ENCODE results near the gene STUM.

Gene STUM

DNA sequence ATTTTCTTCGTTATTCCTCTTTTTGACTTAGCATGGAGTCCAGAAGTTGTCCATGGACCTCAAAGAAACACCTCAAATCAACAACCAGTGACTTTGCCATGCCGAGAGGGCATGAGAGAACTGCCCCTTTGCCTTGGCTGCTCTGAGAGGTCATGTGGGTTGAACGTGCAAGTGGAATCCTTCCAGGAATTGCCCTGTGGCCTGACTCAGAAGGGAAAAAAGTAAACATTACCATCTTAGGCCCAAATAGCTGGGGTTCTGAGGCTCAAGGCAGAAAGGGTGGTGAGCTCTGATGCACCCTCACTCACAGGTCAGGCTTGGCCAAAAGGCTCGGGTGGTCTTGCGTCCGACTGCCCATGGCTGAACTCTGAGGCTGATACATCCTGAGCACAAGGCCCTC is 15.1 kb downstream of the STUM start:
- H3K9ac ChIP-seq (ENCODE audit: insufficient read length, low read depth): no peak overlapping the region
- no peaks in the 10 kb centered on the region for H3K36me3 ChIP-seq (ENCODE audit: insufficient read depth, insufficient read length, low read length)
- DNase-seq (ENCODE audit: low read depth, low spot score): no peak
- H3K4me1 ChIP-seq (ENCODE audit: insufficient read depth, insufficient read length): peaks cover 2% of the 10 kb centered on the region
- no peaks in the 10 kb centered on the region for H3K9me3 ChIP-seq (ENCODE audit: insufficient read depth, low read length)
- no peak overlapping the region for H3K4me3 ChIP-seq (ENCODE audit: insufficient read length, low read depth)
- H3K27me3 ChIP-seq (ENCODE audit: insufficient read depth, insufficient read length): no peaks in the 10 kb centered on the region
- TF ChIP-seq ZNF274 (IDR thresholded peaks at IDR 0.05; ENCODE audit: low read depth, low read length) (no peak), YY1 (IDR thresholded peaks at IDR 0.05; ENCODE audit: insufficient read depth, insufficient read length) (no peak), SUZ12 (IDR thresholded peaks at IDR 0.05; ENCODE audit: extremely low read depth, insufficient read depth, insufficient read length) (no peak)

DNA sequence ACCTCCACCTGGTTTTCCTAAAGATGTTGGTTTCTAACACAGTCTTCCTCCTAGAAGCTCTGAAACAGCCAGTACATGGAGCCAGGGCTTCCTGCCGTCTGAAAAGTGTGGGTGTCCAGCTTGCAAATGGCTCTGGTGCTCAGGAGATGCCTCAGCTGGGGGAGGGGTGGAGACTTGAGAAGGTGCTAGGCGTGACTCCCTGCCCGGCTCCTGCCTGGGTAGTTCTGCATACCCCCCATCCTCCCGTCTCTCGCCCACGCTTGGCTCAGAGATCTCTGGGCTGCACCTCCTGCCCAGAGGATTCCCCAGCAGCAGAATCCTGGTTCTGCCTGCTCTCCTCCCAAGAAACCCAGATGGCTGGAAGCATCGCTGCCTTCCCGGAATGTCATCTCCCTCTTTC is 16.9 kb downstream of the STUM start:
- TF ChIP-seq YY1 (IDR thresholded peaks at IDR 0.05; ENCODE audit: insufficient read depth, insufficient read length) (no peak), ZNF274 (IDR thresholded peaks at IDR 0.05; ENCODE audit: low read depth, low read length) (no peak), SUZ12 (IDR thresholded peaks at IDR 0.05; ENCODE audit: extremely low read depth, insufficient read depth, insufficient read length) (no peak)
- H3K27me3 ChIP-seq (ENCODE audit: insufficient read depth, insufficient read length): no peaks in the 10 kb centered on the region
- H3K9ac ChIP-seq (ENCODE audit: insufficient read length, low read depth): no peak overlapping the region
- H3K36me3 ChIP-seq (ENCODE audit: insufficient read depth, insufficient read length, low read length): no peaks in the 10 kb centered on the region
- no peaks in the 10 kb centered on the region for H3K9me3 ChIP-seq (ENCODE audit: insufficient read depth, low read length)
- H3K4me3 ChIP-seq (ENCODE audit: insufficient read length, low read depth): no peak overlapping the region
- H3K4me1 ChIP-seq (ENCODE audit: insufficient read depth, insufficient read length): peaks cover 10% of the 10 kb centered on the region
- DNase-seq (ENCODE audit: low read depth, low spot score): no peak

DNA sequence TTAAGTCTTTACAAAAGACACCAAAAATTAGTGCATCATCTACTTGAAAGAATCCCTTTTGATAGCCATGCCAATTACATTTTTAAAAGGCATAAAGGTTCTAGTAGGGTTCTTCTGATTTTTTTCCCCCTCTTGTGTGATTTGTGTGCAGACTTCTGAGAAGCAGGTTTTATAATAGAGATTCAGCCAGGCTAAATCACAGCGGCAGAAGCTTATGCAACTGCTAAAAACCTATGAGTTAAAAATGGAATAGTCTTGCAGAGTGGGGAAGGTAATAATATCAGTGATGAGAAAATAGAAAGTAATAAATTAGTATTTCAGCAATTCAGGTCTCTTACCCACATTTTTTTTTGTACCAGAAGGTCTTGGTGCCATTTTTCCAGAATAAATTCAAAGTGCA is 17.7 kb downstream of the STUM start:
- no peaks in the 10 kb centered on the region for H3K27me3 ChIP-seq (ENCODE audit: insufficient read depth, insufficient read length)
- H3K9ac ChIP-seq (ENCODE audit: insufficient read length, low read depth): no peak overlapping the region
- no peaks in the 10 kb centered on the region for H3K9me3 ChIP-seq (ENCODE audit: insufficient read depth, low read length)
- H3K4me3 ChIP-seq (ENCODE audit: insufficient read length, low read depth): no peak overlapping the region
- no peak for DNase-seq (ENCODE audit: low read depth, low spot score)
- H3K4me1 ChIP-seq (ENCODE audit: insufficient read depth, insufficient read length): peaks cover 10% of the 10 kb centered on the region
- TF ChIP-seq SUZ12 (IDR thresholded peaks at IDR 0.05; ENCODE audit: extremely low read depth, insufficient read depth, insufficient read length): no peak
- TF ChIP-seq ZNF274 (IDR thresholded peaks at IDR 0.05; ENCODE audit: low read depth, low read length): no peak
- no peak for TF ChIP-seq YY1 (IDR thresholded peaks at IDR 0.05; ENCODE audit: insufficient read depth, insufficient read length)
- H3K36me3 ChIP-seq (ENCODE audit: insufficient read depth, insufficient read length, low read length): no peaks in the 10 kb centered on the region

DNA sequence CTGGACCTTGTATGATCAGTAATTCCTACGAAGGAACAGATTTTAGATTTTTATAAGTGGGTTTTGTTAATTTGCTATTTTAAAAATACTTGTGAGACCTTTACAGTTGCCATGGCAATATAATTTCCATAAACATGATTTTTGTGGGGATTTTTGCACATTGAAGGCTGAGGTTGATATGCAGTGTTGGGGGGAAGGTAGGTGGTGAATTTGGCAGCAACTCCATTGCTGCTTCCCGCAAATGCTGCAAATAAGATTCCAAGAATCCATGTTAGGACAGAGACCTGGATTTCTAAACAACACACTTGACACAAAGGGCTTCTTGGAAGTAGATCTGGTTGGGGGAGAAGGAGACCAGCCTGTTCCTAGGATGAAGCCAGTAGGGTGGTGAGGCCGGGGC is 18.2 kb downstream of the STUM start:
- Histone ChIP-seq H3K27me3 (ENCODE audit: insufficient read depth, insufficient read length) (no peaks in the 10 kb centered on the region), H3K4me1 (ENCODE audit: insufficient read depth, insufficient read length) (peaks cover 10% of the 10 kb centered on the region)
- no peak for DNase-seq (ENCODE audit: low read depth, low spot score)

DNA sequence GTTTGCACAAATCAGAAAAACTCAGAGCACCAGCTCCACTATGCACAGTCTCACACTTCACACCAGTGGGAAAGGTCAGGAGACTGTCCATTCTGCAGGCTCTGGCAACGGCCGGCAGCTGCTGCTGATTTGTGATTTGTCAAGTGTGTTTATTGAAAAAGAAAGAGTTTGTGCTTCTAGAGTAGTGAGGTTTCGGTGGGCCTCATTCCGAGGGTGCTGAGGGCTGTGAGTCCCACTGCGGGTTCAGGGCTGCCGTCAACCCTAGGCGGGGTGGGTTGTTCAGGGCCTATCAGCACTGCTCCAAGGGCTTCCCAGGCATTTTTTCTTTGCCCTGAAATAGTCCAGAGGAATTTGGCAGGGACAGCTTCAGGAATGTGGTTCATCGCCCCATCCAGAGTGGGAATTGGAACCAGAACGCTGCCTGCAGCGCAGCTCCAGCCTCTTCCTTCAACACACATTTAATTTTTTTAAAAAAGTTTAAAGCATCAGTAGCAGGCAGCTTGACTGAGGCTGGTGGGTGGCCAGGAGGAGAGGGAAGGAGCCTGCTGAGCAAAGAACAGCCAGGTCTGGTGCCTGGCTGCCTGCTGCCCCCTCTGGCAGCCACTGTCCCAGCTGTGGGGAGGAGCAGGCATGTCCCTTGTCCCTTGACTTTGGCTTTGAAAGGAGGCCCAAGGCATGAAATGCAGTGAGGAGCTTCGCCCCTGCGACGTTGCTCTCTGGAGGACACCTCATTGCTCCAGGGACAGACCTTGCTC is 19.7 kb downstream of the STUM start:
- H3K27me3 ChIP-seq (ENCODE audit: insufficient read depth, insufficient read length): no peaks in the 10 kb centered on the region
- peaks cover 10% of the 10 kb centered on the region for H3K4me1 ChIP-seq (ENCODE audit: insufficient read depth, insufficient read length)
- TF ChIP-seq ZNF274 (IDR thresholded peaks at IDR 0.05; ENCODE audit: low read depth, low read length): no peak
- TF ChIP-seq YY1 (IDR thresholded peaks at IDR 0.05; ENCODE audit: insufficient read depth, insufficient read length): no peak
- no peak for TF ChIP-seq SUZ12 (IDR thresholded peaks at IDR 0.05; ENCODE audit: extremely low read depth, insufficient read depth, insufficient read length)
- H3K9me3 ChIP-seq (ENCODE audit: insufficient read depth, low read length): no peaks in the 10 kb centered on the region
- no peak overlapping the region for H3K9ac ChIP-seq (ENCODE audit: insufficient read length, low read depth)
- no peak for DNase-seq (ENCODE audit: low read depth, low spot score)
- no peaks in the 10 kb centered on the region for H3K36me3 ChIP-seq (ENCODE audit: insufficient read depth, insufficient read length, low read length)
- no peak overlapping the region for H3K4me3 ChIP-seq (ENCODE audit: insufficient read length, low read depth)

More for the DNA sequence above, 18.2 kb downstream of the STUM start:
- Histone ChIP-seq H3K9ac (ENCODE audit: insufficient read length, low read depth) (no peak overlapping the region), H3K36me3 (ENCODE audit: insufficient read depth, insufficient read length, low read length) (no peaks in the 10 kb centered on the region), H3K9me3 (ENCODE audit: insufficient read depth, low read length) (no peaks in the 10 kb centered on the region), H3K4me3 (ENCODE audit: insufficient read length, low read depth) (no peak overlapping the region)
- no peak for TF ChIP-seq ZNF274 (IDR thresholded peaks at IDR 0.05; ENCODE audit: low read depth, low read length)
- no peak for TF ChIP-seq SUZ12 (IDR thresholded peaks at IDR 0.05; ENCODE audit: extremely low read depth, insufficient read depth, insufficient read length)
- TF ChIP-seq YY1 (IDR thresholded peaks at IDR 0.05; ENCODE audit: insufficient read depth, insufficient read length): no peak

DNA sequence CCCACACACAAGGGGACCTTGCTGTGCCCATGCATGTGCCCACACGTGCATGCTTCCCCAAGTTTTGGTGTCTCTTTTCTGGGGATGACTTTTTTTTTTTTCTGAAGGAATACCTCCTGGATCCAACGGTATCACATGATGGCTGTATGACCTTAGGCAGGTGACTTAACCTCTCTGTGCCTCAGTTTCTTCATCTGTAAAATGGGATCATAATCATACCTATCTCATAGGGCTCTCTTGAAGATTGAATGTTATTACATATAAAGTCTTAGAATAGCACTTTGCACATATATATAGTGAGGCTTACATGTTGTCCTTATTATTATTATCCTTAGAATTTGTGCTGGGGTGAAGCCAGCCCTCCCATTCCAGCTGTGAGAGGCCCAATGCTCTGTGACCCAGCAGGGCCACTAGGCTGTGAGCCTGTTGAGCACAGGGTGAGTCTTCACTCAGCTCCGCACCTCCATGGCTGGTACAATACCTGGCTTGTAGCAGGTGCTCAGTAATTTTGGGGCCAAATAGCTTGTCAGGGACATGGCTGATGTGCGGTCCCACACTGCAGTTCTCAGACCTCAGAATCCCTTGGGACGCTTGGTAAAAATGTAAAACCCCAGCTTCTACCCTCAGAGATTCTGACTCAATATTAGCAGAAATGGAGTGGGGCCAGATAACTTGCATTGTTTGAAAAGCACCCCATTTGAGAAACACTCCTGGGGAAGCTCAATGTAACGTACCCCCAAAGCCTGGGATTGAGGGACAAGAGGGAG is 20.6 kb downstream of the STUM start:
- Histone ChIP-seq H3K9me3 (ENCODE audit: insufficient read depth, low read length) (no peaks in the 10 kb centered on the region), H3K27me3 (ENCODE audit: insufficient read depth, insufficient read length) (no peaks in the 10 kb centered on the region), H3K36me3 (ENCODE audit: insufficient read depth, insufficient read length, low read length) (no peaks in the 10 kb centered on the region), H3K9ac (ENCODE audit: insufficient read length, low read depth) (no peak overlapping the region), H3K4me1 (ENCODE audit: insufficient read depth, insufficient read length) (peaks cover 10% of the 10 kb centered on the region), H3K4me3 (ENCODE audit: insufficient read length, low read depth) (no peak overlapping the region)
- TF ChIP-seq ZNF274 (IDR thresholded peaks at IDR 0.05; ENCODE audit: low read depth, low read length): no peak
- no peak for TF ChIP-seq YY1 (IDR thresholded peaks at IDR 0.05; ENCODE audit: insufficient read depth, insufficient read length)
- no peak for TF ChIP-seq SUZ12 (IDR thresholded peaks at IDR 0.05; ENCODE audit: extremely low read depth, insufficient read depth, insufficient read length)
- DNase-seq (ENCODE audit: low read depth, low spot score): no peak

DNA sequence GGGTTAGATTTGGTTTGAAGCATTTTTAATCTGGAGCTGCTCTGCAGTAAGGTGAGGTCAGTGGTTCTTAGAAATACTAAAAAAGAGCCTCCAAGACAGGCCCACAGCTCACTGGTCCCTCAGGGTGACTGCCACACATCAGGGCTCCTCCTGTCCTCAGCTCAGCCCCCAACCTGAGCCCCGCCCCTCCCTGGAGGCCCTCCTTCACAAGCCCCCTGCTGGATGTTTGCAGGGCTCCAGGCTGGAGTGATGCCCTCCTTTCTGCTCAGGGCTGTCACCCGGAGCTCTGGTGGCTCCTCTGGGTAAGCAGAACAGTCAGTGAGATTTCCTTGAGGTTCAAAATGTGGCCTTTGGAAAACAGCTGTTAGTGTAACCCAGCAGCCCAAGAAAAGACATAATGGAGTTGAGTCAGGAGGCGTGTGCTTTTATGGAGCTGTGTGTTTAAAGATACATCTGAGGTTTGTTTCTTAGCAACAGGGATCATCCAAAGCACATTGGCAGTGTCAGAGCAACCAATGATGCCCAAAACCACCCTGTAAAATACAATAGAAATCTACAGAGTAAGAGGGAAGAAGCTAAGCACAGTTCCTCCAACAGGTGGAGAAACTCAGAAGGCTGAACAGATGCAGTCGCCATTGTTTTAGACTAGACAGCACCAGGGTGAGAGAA is 21.4 kb downstream of the STUM start:
- Histone ChIP-seq H3K9ac (ENCODE audit: insufficient read length, low read depth) (no peak overlapping the region), H3K4me3 (ENCODE audit: insufficient read length, low read depth) (no peak overlapping the region), H3K4me1 (ENCODE audit: insufficient read depth, insufficient read length) (peaks cover 10% of the 10 kb centered on the region), H3K36me3 (ENCODE audit: insufficient read depth, insufficient read length, low read length) (no peaks in the 10 kb centered on the region), H3K27me3 (ENCODE audit: insufficient read depth, insufficient read length) (no peaks in the 10 kb centered on the region), H3K9me3 (ENCODE audit: insufficient read depth, low read length) (no peaks in the 10 kb centered on the region)
- TF ChIP-seq YY1 (IDR thresholded peaks at IDR 0.05; ENCODE audit: insufficient read depth, insufficient read length): no peak
- no peak for TF ChIP-seq ZNF274 (IDR thresholded peaks at IDR 0.05; ENCODE audit: low read depth, low read length)
- TF ChIP-seq SUZ12 (IDR thresholded peaks at IDR 0.05; ENCODE audit: extremely low read depth, insufficient read depth, insufficient read length): no peak
- peak; percentile 66 for DNase-seq (ENCODE audit: low read depth, low spot score)

Data from NT2/D1 (cell line).